22Rv1 (cell line): ENCODE data around the gene RNASE7.

Experiments
- ZFX ChIP-seq: fragments of 450-650 bp; IDR thresholded peaks from 2 replicates; pipeline ENCODE4 v1.6.1; 2017; ENCODE audit warnings: antibody characterized with exemption, borderline replicate concordance
- TF ChIP-seq, protein P1 (sequence below): fragments of 450-650 bp; IDR thresholded peaks from 2 replicates; pipeline ENCODE4 v1.5.1; 2017; ENCODE audit warnings: mild to moderate bottlenecking

DNA sequence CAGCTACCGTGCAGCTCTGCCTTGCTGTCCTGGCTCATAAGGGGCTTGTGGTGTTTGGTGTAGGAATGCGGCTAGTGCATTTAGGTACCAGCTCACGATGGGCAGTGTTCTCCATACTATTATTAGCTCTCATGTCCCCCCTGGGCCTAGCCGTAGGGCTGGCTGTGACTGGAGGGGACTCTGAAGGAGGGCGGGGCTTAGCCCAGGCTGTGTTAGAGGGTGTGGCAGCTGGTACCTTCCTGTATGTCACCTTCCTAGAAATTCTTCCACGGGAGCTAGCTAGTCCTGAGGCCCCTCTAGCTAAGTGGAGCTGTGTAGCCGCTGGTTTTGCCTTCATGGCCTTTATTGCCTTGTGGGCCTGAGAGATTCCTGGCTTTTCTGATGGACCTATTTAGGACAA is 40.9 kb upstream of the RNASE7 start:
- TF ChIP-seq, protein P1, sequence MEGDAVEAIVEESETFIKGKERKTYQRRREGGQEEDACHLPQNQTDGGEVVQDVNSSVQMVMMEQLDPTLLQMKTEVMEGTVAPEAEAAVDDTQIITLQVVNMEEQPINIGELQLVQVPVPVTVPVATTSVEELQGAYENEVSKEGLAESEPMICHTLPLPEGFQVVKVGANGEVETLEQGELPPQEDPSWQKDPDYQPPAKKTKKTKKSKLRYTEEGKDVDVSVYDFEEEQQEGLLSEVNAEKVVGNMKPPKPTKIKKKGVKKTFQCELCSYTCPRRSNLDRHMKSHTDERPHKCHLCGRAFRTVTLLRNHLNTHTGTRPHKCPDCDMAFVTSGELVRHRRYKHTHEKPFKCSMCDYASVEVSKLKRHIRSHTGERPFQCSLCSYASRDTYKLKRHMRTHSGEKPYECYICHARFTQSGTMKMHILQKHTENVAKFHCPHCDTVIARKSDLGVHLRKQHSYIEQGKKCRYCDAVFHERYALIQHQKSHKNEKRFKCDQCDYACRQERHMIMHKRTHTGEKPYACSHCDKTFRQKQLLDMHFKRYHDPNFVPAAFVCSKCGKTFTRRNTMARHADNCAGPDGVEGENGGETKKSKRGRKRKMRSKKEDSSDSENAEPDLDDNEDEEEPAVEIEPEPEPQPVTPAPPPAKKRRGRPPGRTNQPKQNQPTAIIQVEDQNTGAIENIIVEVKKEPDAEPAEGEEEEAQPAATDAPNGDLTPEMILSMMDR, result no peak
- TF ChIP-seq ZFX, result no peak
